Activated naive CD8-positive, alpha-beta T cell (primary cell): ENCODE measurements around the gene ENPP6.

Experiments used
- H3K27ac Mint-ChIP-seq: one replicate; pipeline ENCODE4 v1.8.0; 2021; ENCODE audit warnings: mixed read lengths
- H3K27me3 Mint-ChIP-seq: one replicate; pipeline ENCODE4 v1.8.0; 2021; ENCODE audit warnings: mixed read lengths
- H3K36me3 Mint-ChIP-seq: one replicate; pipeline ENCODE4 v1.8.0; 2021; ENCODE audit warnings: mixed read lengths
- H3K4me1 Mint-ChIP-seq: one replicate; pipeline ENCODE4 v1.8.0; 2021; ENCODE audit warnings: low read depth, mixed read lengths
- H3K4me3 Mint-ChIP-seq: one replicate; pipeline ENCODE4 v1.8.0; 2021; ENCODE audit warnings: mild to moderate bottlenecking, mixed read lengths
- H3K9me3 Mint-ChIP-seq: one replicate; pipeline ENCODE4 v1.8.0; 2021; ENCODE audit warnings: low read depth, mixed read lengths

Gene ENPP6

GRCh38 chr4:184100297-184100885 lies 117.3 kb downstream of the ENPP6 start:
- Mint-ChIP-seq H3K9me3 (no peaks in the 10 kb centered on the region), H3K27ac (no peak overlapping the region), H3K36me3 (no peaks in the 10 kb centered on the region), H3K4me3 (no peak overlapping the region), H3K27me3 (peaks cover 2% of the 10 kb centered on the region), H3K4me1 (peaks cover 2% of the 10 kb centered on the region)

GRCh38 chr4:184099535-184099966 lies 118.1 kb downstream of the ENPP6 start:
- peaks cover 2% of the 10 kb centered on the region for H3K4me1 Mint-ChIP-seq
- H3K27me3 Mint-ChIP-seq: peaks cover 2% of the 10 kb centered on the region
- no peak overlapping the region for H3K4me3 Mint-ChIP-seq
- no peaks in the 10 kb centered on the region for H3K36me3 Mint-ChIP-seq
- H3K27ac Mint-ChIP-seq: no peak overlapping the region
- H3K9me3 Mint-ChIP-seq: no peaks in the 10 kb centered on the region

- H3K27me3 Mint-ChIP-seq: peaks cover 3% of the 10 kb centered on the region
- no peak overlapping the region for H3K4me3 Mint-ChIP-seq
- no peaks in the 10 kb centered on the region for H3K36me3 Mint-ChIP-seq
- no peak overlapping the region for H3K27ac Mint-ChIP-seq
- H3K9me3 Mint-ChIP-seq: no peaks in the 10 kb centered on the region
- H3K4me1 Mint-ChIP-seq: peaks cover 2% of the 10 kb centered on the region
These were observed 118.7 kb downstream of the ENPP6 start for GRCh38 chr4:184099000-184099399.

- Mint-ChIP-seq H3K36me3 (no peaks in the 10 kb centered on the region), H3K27me3 (peaks cover 3% of the 10 kb centered on the region), H3K9me3 (no peaks in the 10 kb centered on the region), H3K27ac (no peak overlapping the region), H3K4me3 (no peak overlapping the region), H3K4me1 (peaks cover 2% of the 10 kb centered on the region)
These were observed 119.9 kb downstream of the ENPP6 start for GRCh38 chr4:184097815-184098214.

- no peak overlapping the region for H3K27ac Mint-ChIP-seq
- peaks cover 2% of the 10 kb centered on the region for H3K4me1 Mint-ChIP-seq
- H3K9me3 Mint-ChIP-seq: no peaks in the 10 kb centered on the region
- H3K4me3 Mint-ChIP-seq: peak overlapping the region; percentile 58
- no peaks in the 10 kb centered on the region for H3K36me3 Mint-ChIP-seq
- H3K27me3 Mint-ChIP-seq: peaks cover 3% of the 10 kb centered on the region
These were observed 120.5 kb downstream of the ENPP6 start for GRCh38 chr4:184097241-184097605.

- H3K9me3 Mint-ChIP-seq: no peaks in the 10 kb centered on the region
- peak overlapping the region; percentile 58 for H3K4me3 Mint-ChIP-seq
- H3K36me3 Mint-ChIP-seq: no peaks in the 10 kb centered on the region
- peaks cover 3% of the 10 kb centered on the region for H3K27me3 Mint-ChIP-seq
- H3K27ac Mint-ChIP-seq: no peak overlapping the region
- H3K4me1 Mint-ChIP-seq: peaks cover 2% of the 10 kb centered on the region
These were observed 121.0 kb downstream of the ENPP6 start for GRCh38 chr4:184096561-184097240.

- H3K9me3 Mint-ChIP-seq: no peaks in the 10 kb centered on the region
- no peak overlapping the region for H3K27ac Mint-ChIP-seq
- peaks cover 2% of the 10 kb centered on the region for H3K4me1 Mint-ChIP-seq
- H3K27me3 Mint-ChIP-seq: peaks cover 3% of the 10 kb centered on the region
- H3K4me3 Mint-ChIP-seq: no peak overlapping the region
- no peaks in the 10 kb centered on the region for H3K36me3 Mint-ChIP-seq
These were observed 123.0 kb downstream of the ENPP6 start for GRCh38 chr4:184094532-184095159.

GRCh38 chr4:184091986-184092385 lies 125.7 kb downstream of the ENPP6 start:
- Mint-ChIP-seq H3K36me3 (no peaks in the 10 kb centered on the region), H3K27me3 (peaks cover 2% of the 10 kb centered on the region), H3K4me3 (no peak overlapping the region), H3K4me1 (no peaks in the 10 kb centered on the region), H3K27ac (no peak overlapping the region), H3K9me3 (no peaks in the 10 kb centered on the region)

GRCh38 chr4:184090571-184090970 lies 127.1 kb downstream of the ENPP6 start:
- no peak overlapping the region for H3K27ac Mint-ChIP-seq
- H3K9me3 Mint-ChIP-seq: no peaks in the 10 kb centered on the region
- peaks cover 3% of the 10 kb centered on the region for H3K27me3 Mint-ChIP-seq
- no peaks in the 10 kb centered on the region for H3K4me1 Mint-ChIP-seq
- H3K4me3 Mint-ChIP-seq: no peak overlapping the region
- H3K36me3 Mint-ChIP-seq: no peaks in the 10 kb centered on the region

- H3K9me3 Mint-ChIP-seq: no peaks in the 10 kb centered on the region
- no peak overlapping the region for H3K4me3 Mint-ChIP-seq
- H3K36me3 Mint-ChIP-seq: no peaks in the 10 kb centered on the region
- H3K27ac Mint-ChIP-seq: no peak overlapping the region
- no peaks in the 10 kb centered on the region for H3K4me1 Mint-ChIP-seq
- peaks cover 20% of the 10 kb centered on the region for H3K27me3 Mint-ChIP-seq
These were observed 137.0 kb downstream of the ENPP6 start for GRCh38 chr4:184080674-184081073.

- H3K36me3 Mint-ChIP-seq: no peaks in the 10 kb centered on the region
- H3K4me1 Mint-ChIP-seq: no peaks in the 10 kb centered on the region
- no peak overlapping the region for H3K27ac Mint-ChIP-seq
- H3K4me3 Mint-ChIP-seq: no peak overlapping the region
- peaks cover 10% of the 10 kb centered on the region for H3K27me3 Mint-ChIP-seq
- peaks cover 11% of the 10 kb centered on the region for H3K9me3 Mint-ChIP-seq
These were observed 142.8 kb downstream of the ENPP6 start for GRCh38 chr4:184074677-184075388.

- H3K36me3 Mint-ChIP-seq: no peaks in the 10 kb centered on the region
- H3K4me3 Mint-ChIP-seq: no peak overlapping the region
- H3K9me3 Mint-ChIP-seq: peaks cover 11% of the 10 kb centered on the region
- H3K4me1 Mint-ChIP-seq: no peaks in the 10 kb centered on the region
- H3K27ac Mint-ChIP-seq: no peak overlapping the region
- peaks cover 4% of the 10 kb centered on the region for H3K27me3 Mint-ChIP-seq
These were observed 149.6 kb downstream of the ENPP6 start for GRCh38 chr4:184067931-184068554.

GRCh38 chr4:184066584-184067300 lies 150.9 kb downstream of the ENPP6 start:
- Mint-ChIP-seq H3K9me3 (peaks cover 1% of the 10 kb centered on the region), H3K4me3 (no peak overlapping the region), H3K27me3 (peaks cover 4% of the 10 kb centered on the region), H3K27ac (no peak overlapping the region), H3K36me3 (no peaks in the 10 kb centered on the region), H3K4me1 (no peaks in the 10 kb centered on the region)

GRCh38 chr4:184064877-184065276 lies 152.8 kb downstream of the ENPP6 start:
- Mint-ChIP-seq H3K4me1 (no peaks in the 10 kb centered on the region), H3K36me3 (no peaks in the 10 kb centered on the region), H3K27me3 (peaks cover 4% of the 10 kb centered on the region), H3K4me3 (no peak overlapping the region), H3K27ac (no peak overlapping the region), H3K9me3 (no peaks in the 10 kb centered on the region)
